Ecto neural progenitor cell (in vitro differentiated cells): Measurements from ENCODE around the gene MGAT5.
"Not testable (repeated sequence)": the region's sequence is repeated elsewhere in the genome, so short reads cannot be mapped to it uniquely, and the experiment has no call there.

Source experiments
- DNase-seq: peaks from one replicate; pipeline ENCODE4 v3.0.0-alpha.2; 2018; ENCODE audit warnings: low spot score

Gene MGAT5

DNA sequence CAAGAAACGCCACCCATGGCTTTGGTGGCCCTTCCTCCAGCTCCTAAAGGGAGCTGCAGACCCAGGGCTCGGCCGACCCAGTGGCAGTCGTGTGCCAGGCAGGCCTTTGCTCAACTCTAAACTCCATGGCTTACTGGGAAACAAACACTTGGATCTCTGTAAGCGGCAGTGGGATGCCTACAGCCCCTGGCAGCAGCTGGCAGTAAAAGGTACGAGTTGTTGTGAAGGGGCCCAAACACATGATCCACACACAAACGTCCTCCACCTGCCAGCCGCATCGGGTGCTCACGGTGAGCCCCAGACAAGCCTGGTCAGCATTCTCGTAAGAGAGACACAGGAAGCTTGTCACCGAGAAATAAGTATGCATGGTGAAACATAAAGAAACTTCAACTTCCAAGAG is 214.9 kb downstream of the MGAT5 start:
- no peak for DNase-seq

DNA sequence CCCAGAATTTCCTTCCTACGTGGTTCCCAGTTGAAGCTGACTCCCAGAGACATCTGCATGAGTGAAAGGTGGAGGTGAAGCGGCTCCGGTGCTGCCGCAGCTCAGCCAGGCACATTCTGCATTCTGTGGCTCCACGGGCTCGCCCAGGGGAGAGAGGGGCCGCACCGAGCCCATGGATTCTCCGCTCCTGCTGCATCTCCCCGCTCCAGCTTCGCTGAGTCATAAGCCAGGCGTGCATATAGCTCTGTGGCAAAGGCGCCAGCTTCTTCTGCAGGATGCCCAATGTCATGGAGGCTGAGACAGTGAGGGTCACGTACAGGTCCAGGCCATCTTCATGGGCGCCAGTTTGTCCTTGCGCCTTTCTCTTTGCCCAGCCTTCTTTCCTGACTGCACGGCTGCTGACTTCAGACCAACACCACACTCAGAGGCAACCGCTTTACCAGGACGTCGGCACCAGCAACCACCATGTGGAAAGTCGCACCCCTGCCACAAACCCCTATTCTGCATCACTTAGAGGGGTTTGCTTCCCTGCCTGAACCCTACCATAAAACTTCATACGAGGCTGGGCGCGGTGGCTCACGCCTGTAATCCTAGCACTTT is 215.7 kb downstream of the MGAT5 start:
- DNase-seq = no peak

DNA sequence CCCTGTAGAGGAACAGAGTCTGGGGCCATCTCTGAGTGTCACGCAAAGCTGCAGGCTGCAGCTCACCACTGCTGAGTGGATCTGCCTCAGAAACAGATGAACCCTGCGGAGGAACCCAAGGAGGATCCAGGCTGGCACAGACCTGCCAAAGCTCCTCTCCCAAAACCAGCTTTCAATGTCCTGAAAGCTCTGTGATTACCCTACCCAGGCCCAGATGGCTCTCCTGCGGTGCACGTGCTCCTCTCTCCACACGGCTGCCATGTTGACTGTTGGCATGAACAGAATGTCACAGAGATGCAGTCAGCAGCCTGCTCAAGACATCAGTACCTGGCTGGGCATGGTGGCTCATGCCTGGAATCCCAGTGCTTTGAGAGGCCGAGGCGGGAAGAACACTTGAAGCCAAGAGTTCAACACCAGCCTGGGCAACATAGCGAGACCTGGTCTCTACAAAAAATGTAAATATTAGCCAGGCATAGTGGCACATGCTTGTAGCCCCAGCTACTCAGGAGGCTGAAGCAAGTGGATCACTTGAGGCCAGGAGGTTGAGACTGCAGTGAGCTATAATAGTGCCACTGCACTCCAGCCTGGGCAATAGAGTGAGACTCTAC is 216.8 kb downstream of the MGAT5 start:
- DNase-seq = no peak

DNA sequence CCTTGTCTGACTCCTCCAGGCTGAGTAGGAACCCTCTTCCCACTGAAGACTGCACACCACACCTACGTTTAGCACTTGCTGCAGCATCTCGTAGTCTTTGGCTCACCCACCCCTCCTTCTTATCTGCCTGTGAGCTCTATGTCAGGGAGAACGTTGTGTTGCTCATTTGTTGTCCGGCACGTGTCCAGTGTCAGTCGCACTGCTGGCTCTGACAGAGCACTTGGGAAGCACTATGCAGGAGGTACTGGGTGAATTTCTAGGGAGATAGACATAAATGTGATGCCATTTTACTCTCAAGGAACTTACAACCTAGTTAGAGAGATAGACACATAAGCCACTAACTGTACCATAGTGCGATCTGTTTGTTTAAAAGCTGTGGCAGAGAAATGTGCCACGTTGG is 223.1 kb downstream of the MGAT5 start:
- DNase-seq = not testable (repeated sequence)

DNA sequence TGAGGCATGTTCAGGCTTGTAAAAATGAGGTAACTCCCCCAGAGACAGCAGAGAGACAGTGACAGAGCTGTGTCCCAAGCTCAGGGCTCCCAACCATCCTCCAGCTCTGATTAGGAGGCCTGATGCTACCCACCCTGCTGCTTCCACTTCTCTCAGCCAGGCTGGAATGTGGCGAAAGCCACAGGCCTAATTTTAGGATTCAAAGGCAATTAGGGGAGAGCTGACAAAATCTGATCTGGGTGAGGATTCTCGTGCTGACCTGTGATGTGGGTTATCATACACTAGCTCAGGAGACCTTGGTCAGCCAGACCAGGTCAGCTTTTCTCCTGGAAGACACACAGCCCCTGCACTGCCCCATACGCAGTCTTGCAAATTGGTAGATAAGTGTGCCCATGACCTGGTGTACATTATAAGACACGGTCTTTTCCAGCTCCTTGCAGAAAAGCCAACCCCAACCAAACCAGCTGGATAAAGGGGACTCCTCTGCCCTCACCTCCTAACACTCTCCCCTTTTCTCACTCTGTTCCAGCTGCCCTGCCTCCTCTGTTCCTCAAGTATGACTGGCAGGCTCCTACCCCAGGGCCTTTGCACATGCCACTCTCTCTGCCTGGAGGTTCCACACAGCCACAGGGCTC is 225.9 kb downstream of the MGAT5 start:
- DNase-seq = no peak

DNA sequence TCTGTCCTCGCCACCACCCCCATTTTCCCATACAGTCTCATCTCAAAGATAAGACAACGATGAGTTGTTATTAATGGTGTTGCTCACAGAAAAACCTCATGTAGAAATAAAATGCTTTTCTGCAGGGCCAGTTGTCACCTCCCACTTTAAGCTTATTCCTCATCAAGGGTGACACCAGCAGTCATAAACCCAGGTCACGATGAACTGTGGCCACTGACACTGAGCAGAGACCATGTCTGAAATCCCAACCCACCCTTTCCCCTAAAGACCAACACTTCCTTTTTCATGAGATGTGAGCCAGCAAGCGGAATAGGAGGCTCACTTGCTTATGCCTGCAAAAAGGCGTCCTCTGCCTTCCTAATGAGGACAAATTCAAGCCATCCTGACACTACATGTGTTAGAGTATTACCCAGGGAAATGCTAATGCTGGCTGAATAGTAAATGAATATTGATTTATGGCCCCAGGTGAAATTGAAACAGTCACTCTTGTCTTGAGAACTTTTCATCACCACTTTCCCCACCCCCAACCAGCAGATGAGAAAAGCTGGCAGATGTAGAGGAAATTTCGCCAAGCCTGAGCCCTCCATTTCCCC is 228.4 kb downstream of the MGAT5 start:
- no peak for DNase-seq

DNA sequence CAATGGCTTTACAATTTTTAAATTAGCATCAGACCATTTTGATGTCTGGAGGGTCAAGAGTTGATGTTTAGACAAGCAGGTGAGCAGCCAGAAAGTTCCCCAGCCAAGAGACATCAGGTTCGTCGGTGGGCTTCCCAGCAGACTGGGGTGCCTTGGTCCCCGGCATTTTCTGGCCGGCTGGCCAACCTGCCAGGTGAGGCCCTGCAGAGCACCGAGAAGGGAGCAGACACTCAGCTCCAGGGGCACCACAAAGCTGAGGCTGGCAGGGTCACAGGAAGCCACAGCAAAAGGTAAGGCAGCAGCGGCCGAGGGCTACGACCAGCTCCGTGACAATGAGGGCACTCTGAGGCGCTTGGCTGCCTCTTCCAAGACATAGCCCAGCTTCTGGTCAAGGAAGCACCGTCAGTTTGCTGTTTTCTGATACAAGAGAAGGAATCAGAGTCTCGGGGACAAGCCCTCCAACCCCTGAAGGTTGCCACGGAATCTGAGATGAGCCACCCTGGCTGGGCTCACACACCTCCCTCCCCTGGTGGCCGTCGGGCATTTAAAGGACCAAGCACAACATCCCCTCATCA is 229.0 kb downstream of the MGAT5 start:
- DNase-seq = no peak

DNA sequence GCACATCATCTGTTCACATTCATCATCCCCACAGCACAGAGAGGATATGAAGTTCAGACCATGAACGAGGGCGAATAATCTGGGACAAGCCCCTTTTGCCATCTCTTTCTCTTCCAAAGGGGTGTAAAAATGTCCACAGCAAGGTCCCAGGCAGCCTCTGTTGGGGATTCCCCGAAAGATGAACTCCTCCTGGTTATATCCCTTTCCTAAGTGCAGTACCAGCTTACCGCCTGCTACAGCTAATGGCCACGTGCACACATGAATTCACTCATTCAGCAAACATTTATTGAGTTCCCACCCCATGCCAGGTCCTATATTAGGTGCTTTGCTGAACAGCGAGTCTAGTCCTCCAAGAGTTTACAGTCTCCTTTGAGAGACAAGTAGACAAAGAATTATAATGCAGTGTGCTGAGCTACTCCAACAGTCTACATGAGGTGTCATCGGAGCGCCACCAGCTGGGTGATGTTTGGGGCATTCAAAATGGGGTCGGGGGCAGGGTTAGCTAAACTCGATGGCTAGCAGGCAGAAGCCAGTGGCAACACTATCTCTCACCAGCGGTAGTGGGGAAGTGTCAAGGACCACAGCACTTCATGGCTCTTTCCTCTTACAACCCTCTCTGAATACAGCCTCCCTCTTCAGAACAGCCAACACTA is 236.0 kb downstream of the MGAT5 start:
- DNase-seq = no peak

DNA sequence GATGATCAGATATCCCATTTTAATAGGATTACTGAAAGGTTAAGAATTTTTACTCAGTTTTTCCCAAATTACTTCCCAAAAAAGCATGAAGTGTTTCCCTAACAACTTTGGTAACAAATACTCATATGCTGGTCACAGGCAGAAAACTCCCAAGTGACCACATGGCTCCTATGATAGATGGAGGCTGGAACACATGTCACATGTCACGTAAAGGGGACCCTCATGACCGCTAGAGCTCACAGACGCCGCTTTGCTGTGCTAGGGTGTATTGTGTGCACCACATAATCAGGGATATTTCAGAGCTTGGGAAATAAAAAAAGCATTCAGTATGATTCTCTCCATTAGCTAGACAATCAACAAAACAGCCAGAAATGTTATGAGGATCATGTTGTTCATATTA is 236.7 kb downstream of the MGAT5 start:
- no peak for DNase-seq

DNA sequence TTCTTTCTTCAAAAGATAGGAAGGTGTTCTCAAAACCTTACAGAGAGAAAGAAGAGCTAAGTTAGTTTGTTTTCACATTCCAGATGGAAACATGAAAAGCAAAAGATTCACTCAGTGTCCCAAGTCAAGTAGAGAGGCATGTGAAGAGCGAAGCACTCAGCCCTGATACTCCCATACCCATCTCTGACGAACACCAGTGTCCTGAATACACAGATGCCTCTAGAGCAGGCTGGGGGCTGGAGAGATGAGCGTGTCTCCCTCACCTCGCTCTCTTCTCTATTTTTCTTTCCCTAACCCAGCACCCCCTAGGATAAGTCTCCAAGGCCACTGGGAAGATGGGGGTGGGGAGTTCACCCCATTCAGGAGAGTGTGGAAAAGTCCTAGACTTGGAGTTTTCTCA is 237.2 kb downstream of the MGAT5 start:
- no peak for DNase-seq

DNA sequence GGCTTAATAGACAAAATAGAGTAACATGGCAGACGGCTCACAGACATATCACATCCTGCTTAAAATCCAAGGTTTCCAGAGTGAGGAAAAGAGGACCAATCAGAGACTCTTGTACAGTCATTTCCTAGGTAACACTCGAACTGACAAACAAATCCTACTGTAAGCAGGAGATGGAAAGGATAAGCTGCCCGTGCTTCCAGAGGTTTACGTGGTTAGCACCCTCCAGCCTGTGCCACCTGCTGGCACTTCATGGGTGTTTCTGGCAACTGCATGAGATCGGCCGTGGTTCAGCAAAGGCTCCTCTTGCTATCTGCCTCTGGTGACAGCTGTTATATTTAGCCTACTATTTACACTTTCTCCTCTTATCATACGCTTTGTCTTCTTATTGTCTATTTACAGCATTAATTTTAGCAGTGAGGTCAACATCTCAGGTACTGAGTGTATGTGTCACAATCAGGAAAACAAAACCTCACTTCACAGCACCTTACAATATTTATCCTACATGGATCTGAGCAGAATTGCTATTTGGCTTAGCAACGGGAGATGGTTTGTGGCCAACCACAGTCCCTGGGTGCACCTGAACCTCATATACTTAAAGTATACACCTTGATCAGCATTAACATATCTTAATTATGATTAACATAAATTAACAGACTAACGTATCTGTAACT is 238.0 kb downstream of the MGAT5 start:
- DNase-seq = no peak

DNA sequence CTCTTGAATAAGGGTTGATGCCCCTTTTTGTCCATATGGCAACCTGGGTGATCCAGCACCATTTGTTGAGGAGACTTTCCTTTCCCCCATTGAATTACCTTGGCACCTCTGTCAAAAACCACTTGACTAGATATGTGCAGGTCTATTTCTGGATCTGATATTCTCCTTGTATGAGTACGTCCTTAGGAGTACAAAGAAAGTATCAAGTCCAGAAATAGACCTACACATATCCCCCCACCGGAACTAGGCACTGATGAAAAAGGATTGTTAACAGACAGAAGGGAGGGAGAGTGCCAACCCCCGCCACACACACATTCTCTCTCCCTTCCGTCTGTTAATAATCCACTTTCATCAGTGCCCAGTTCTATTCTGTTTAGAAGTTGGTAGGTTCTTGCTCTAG is 239.9 kb downstream of the MGAT5 start:
- DNase-seq = no peak

DNA sequence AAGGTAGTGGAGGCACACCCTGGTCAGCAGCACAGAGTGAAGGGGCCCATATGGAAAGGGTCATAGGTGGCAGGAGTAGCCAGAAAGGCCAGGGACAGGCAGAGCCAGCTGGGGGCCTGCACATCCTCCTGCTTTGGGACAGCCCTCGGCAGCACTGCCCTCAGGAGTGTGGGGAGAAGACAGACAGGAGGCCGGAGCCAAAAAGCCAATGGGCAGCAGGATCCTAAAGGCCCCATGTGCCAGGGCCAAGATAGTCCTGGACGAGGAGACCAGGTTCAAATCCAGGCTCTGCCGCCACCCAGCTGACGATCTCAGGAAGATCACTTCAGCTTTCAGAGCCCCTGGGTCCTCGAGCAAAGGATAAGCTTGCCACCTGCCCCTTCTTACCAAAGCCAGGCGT is 244.8 kb downstream of the MGAT5 start:
- no peak for DNase-seq

DNA sequence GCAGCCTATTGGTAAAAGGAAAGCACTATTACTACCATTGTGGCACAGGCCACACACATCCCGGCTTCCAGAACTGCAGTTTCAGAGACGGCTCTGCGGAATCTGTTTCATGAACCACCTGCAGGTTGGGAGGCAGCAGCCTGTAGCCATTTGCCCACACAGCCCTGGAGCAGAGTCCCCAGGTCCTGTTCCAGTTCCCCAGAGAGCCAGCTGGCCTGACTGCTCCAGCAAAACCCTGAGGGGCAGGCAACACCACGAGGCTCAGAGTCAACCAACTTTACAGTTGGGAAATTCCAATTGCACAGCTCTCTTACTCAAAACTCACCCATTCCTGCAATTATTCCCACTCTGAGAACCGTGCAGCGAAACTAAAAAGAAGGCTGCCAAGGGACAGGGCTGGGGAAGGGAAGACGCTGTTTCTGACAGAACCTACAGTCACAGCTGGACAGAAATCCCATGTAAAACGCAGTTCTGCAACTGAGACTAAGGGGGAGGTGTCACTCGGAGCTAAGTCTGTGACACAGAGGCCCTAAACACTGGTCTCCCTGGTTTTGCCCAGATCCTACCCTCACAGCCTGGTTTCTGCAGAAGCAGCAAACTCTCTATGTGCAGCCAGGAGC is 245.5 kb downstream of the MGAT5 start:
- no peak for DNase-seq

DNA sequence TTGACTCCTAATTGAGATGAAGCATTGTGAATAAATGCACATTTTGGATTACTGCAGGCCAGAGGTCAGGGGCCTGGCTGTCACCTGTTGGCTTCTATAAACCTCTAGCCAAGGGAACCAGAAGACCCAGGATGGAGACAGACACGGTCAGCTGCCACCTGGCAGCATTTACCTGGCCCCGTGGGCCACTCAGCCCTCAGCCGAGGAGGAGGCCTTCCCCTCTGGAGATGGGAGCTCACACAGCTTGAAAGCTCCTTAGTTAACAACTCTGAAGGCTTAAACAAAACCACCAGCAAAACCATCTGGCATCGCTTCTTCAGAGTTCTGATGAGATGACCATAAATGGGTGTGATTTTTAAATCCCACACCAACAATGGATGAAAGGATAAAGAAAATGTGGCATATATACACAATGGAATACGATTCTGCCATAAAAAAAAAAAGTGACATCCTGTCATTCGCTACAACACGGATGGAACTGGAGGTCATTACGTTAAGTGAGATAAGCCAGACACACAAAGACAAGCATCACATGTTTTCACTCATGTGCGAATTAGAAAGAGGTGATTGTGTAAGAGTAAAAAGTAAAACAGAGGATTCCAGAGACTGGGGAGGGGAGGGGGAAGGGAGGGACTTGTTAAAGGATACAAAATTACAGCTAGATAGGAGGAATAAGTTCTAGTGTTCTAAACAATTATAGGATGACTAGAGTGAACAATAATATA is 246.5 kb downstream of the MGAT5 start:
- DNase-seq = no peak

DNA sequence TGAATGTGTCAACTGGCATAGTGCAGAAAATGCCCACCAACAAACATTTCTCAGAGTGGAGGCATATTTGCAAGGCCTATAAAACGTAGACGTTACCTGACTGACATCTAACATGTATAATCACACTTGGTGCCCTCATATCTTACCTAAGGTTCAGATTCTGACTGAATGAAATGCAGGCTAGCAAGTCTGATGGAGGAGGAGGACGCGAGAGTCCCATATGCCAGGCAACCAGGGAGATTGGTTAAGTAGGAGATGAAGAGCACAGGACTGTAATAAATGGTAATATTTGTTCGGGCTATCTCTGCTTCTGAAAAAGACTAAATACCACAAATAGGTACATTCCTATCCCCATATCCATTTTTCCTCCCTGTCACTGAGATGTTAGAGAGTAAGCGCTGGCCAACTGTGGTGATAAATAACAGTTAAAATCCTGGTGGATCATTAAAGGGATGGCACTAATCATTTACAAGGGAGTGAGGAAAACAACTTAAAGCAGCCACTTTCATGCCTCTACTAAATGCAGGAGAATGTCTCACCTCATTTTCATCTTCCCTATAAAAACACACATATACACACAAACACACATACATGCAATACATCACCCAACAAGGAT is 247.7 kb downstream of the MGAT5 start:
- DNase-seq = no peak

DNA sequence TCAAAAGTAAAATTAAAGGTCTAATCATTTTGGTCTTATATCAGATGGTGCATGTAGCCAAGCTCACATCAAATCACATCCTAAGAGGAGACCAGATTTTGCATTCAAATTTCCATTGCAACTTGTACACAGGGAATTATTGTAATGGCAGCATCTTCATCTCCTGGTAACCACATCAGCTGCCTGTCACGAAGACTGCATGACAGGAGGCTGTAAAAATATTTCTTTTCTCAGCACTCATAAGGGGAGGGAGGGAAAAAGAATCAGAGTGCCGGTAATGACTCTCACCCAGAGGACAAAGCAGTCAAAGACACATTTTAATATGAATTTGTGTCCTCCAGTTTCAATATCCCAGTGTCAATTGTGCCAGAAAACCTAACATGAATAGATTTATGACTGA is 248.2 kb downstream of the MGAT5 start:
- DNase-seq = no peak
